GM03348 (cell line): Measurements from ENCODE around the gene PKP4.

Source experiments
- DNase-seq: peaks from one replicate; pipeline ENCODE4 v3.0.0; 2012; ENCODE audit warnings: low spot score

The PKP4 gene

DNA sequence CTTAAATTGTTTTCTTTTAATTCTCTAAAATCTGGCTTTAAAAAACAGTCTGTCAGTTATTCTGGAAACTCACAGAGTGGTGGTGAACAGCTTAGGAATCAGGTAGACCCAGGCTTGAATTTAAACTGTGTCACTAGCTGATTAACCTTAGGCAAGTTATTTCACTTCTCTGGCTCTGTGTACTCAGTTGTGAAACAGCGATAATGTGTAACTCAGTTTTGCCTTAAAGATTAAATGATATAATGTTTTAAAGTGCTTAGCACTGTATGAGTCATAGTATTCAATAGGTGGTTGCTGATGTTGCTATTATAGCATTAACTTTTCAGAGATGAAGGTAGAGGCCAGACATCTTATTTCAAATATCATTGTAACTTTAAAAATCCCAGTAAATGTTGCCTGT is 40.7 kb downstream of the PKP4 start:
- DNase-seq: no peak

DNA sequence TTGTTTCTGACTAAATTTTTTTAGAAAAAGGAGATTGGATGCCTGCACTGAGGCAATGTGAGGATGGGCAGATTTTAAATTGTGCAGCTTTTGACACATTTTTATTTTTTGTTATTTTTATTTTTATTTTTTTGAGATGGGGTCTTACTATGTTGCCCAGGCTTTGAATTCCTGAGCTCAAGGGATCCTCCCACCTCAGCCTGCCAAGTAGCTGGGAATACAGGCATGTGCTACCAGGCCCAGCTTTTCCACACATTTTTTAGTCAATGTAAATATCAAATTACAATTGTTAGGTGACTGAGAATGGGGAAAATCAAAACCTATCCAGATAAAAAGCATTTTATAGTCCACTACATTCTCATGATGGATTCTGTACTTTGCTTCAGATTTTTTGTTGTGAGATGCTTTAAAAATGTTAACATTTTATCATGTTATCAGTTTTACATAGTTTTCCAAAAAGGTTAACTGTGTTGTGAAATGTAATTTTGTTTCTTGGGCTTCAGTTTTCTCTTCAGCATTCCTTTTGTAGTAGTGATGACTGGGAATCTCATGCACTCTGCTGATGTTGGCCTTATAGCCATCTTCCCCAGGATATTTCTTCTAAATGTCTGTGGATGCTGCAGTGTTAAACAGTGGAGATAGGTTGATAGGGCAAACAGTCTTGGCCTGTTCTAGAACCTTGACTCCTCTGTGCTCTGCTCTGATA is 41.4 kb downstream of the PKP4 start:
- DNase-seq: peak; percentile 30

DNA sequence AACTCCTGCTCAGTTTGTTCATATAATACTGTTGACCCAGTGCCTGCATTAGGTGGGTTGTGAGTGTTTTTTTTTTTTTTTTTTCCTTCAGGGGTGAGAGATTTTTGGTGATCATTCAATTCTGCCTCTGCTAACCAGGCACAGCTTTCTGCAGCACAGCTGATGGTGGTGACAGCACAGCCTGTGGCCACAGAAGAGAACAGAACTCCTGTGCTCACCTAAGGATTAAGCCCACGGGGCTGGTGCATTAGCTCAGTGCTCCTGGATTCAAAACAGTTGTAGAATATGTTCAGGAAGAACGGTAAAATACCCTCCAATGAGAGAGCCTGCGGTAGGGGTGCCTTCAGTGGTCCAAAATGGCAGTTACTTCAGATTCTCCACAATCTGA is 42.0 kb downstream of the PKP4 start:
- no peak for DNase-seq

DNA sequence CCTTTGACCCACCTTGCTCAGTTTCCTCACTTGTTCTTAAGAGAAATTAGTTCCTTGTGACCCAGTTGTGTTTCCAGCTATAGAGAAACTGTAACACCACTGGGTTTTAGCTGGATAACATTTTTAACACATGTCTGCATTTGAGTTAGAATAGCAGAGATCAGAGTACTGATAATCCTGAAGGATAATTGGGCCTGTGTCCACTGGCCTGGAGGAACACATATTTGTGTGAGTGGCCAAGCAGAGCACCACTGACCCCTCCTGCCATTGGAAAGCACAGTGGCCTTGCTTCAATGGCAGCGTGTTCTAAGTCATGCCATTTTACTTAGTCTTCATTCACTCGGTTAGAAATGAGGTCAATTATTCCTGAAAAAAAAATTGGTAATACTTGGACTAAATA is 42.6 kb downstream of the PKP4 start:
- no peak for DNase-seq

DNA sequence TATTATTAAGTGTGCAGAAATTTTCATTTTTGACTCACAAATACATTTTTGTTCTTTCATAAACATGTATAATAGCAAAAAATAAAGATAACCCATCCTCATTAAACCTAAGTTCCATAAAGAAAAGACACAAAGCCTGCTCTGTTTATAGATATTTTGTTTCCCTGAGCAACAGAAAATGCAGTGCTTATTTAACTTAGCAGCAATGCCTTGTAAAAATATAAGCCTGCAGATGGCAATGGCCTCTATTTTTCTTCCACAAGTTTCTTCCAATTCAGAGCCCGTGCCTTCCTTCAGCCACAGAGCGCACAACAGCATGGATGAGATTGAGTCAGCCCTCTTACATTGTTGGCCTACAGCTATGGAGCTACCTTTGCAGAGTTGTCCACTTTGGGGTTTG is 43.6 kb downstream of the PKP4 start:
- DNase-seq: no peak

DNA sequence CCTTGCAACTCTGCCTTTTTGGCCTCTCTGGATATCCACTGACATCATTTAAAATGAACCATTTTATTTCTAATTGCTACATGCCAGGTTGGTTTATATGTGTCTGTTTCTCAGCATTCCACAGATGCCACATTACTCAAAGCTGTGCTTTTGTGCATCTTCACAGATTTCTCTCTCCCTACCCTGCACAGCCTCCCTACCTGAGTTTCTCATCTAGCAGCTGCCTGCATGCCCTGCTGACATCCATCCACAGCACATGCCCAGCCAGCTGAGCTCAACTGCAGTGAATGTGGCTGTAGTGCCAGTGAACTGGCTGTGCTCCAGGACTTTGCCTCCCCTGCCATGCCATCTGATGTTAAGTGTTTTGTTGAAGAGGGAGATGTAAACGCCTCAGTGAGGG is 44.5 kb downstream of the PKP4 start:
- DNase-seq: no peak

DNA sequence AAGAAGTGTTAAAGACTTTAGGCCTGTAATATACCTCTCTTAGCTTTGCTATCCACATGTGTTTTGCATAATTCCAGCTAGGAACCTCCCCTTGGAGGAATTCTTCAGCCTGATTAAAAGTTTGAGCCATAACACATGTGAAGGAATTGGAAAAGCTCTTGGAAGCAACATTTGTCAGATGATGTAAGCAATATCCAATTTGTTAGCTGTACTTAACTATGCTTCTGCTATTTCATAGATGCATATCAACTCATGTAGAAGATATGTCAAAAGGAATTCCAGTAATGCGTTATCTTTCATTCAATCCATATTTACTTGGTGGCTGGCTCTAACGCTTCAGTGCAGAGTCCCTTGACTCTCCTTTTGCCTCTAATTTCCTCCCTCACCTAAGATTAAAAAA is 46.2 kb downstream of the PKP4 start:
- peak; percentile 80 for DNase-seq

DNA sequence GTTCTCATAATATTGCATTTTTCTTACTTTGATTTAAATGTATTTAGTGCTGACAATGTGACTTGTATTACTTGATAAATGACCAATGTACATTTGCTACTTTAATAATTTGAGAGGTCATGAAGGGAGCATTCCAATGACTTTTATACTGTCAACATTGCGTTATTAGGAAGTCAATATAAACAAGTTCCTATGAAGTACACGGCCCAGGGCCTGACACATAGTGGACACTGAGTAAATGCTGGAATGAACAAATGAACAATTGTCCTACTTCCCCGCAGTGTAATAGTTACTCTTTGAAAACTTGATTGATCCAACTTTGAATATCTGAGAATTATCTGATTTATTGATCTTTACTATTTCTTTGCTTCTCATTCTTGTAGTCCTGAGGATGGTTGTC is 47.3 kb downstream of the PKP4 start:
- DNase-seq: no peak

DNA sequence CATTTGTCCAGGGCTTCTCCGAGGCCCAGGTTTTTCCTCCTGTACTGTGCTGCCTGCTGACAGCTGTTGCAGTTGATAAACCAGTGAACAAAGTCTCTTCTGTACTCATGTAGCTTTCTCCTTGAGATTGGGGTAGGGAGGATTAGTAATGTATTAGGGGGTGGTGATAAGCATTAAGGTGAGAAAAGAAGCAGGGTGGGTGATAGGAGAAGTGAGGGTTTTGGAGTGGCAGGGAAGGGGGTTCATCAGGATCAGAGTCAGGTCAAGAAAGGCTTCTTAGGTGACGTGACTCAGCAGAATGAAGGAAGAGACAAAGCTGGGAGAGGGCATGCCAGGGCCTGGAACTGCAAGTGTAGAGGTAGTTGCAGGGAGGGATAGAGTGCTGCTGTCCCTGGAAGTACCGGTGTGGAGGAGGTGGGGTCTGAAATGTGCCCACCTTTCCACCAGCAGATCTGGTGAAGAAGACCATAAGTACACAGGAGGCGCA is 48.7 kb downstream of the PKP4 start:
- DNase-seq: no peak

DNA sequence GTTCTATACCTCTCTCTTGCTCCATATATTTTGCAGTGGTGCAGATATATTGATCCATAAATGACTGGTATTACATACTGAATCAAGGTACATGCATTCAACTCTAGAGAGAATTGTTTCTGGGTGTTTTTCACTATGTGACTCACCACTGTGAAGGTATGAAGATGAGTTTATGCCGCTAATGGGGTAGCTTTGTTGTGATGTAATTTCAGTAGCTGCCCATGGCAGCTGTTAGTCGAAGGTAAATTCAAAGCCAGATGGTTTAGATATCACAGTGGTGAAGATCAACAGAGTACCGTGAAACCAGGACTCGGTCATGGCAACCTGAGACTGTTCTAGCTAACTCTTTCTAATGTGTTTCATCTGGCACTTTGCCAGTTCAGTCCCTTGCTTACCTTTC is 50.4 kb downstream of the PKP4 start:
- DNase-seq: no peak

DNA sequence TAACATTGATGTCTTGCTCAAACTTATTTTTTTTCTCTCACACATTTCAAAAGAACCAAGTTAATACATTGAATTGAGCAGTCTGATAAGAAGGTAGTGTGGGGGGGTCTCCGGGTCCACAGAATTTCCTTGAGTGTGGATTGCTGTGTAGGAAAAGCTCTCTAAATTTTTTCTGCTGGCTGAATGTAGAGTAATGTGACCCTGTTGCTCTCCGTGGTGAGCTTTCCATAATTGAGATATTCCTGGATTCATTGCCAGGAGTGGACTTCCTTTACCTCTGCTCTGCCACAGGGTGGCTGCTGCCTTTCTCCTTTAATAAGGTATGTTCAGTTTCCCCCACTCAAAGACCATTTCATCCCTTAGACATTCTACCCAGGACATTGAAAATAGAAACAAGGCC is 50.9 kb downstream of the PKP4 start:
- DNase-seq: no peak

DNA sequence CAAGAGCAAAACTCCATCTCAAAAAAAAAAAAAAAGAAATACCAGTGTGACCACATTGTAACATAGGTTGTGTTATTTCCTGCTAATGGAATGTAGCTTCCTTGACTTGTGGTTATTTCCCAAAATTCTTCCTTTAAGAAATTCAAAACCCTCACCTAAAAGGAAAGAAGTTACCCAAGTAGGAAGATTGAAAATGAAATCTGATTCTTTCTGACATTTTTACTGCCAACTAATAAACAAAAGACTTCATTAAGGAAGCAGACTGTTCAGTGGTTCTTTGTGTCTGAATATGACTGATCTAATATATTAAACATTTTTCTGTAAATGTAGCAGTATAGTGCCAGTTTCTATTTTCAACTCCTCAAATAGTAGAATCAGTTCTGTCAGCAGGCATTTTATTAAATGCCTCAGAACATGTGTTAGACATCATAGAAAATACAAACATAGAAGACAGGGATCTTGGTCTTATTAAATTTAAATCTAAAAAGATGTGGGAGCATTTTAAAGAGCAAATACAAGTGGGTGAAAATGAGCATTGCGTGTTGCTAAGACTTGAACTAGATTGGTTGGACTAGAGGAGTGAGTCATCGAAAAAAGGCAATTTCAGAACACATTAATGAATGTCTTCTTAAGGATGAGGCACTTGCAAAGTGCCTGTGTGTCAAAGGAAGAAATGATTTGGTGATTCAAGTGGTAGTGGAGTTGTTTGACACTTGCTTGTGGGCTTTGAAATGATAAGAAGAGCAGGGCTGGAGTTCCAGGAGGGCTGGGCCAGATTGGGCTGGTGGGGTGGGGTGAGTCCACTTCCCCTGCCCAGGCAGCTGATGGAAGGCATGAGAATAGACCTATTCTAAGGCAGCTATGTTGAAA is 53.4 kb downstream of the PKP4 start:
- DNase-seq: peak; percentile 48

DNA sequence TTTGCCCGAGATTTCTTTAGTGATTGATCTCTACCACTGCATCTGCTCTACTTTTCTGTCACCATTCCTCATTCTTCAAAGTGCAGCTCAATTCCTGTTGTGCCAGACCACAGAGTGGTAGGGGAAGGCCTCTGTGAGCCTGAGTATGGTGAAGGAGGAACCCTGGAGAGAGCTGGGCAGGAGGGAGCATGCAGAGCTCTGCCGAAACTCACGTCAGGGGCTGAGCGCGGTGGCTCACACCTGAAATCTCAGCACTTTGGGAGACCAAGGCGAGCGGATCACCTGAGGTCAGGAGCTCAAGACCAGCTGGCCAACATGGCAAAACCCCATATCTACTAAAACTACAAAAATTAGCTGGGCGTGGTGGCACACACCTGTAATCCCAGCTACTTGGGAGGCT is 54.1 kb downstream of the PKP4 start:
- no peak for DNase-seq

DNA sequence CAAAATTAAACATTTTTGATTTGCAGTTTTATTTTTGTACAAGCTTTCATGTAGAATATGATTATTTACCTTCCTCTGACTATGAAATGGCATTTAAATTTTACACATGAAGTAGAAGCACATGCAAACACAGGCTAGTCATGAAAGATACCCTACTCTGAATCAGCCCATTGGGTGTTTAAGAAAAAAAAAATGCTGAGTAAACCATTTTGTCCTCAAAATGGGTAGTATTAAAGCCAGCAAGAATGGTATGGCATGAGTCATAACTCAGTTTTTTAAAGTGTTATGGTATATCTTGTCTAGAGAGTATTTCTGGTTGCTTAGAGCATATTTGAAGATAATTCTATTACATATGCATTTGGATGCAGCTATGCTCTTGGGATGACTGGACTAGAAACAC is 55.0 kb downstream of the PKP4 start:
- no peak for DNase-seq

DNA sequence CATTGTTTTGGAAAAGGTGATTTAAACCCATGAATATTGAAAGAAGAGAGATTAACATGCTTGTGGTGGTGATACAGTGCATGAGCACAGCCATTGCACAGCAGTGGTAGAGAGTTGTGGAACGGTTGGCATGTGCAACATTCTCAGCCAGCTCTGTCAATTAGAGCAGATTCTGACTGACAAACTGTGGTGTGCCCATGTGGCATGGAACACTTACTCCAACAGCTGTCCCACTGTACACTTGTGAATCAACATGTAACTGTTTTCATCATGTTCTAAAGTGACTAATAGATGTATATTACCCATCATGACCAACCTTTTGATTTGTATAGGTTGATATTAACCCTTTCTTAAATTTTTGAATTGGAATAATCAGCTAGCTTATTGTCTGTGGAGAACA is 55.6 kb downstream of the PKP4 start:
- no peak for DNase-seq

DNA sequence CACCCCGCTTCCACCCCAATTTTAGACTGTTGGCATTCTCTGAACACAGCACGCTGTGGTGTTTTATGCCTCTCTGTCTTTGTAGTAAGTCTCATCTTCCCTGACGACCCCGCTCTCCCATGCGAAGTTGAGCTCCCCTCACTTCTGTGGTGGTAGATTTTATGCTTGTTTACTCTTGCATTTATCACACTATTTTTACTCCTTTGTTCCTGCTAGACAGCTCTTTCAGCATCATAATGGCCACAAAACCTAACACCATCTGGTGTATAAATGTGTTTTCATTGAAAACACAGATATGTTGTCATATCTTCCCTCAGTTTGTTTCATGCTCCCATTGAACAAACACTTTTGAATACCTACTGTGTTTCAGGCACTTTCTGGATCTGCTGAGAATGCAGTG is 57.1 kb downstream of the PKP4 start:
- DNase-seq: no peak

DNA sequence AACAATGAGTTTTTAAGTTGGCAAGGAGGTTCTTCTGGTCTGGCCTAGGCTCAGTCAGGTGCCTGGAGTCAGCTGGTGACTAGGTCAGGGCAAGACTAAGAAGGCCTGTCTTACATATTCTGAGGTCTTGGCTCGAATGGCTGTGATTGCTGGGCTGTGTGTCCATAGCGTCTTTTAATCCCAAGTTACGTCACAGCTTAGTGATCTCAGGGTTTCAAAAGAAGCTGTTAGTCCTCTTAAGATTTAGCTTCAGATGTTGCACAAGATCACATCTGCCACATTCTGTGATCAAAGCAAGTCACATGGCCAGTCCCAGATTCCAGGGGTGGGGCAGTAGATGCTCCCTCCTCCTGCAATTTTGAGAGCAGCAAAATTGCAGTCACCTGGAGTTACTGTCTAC is 61.3 kb downstream of the PKP4 start:
- no peak for DNase-seq

DNA sequence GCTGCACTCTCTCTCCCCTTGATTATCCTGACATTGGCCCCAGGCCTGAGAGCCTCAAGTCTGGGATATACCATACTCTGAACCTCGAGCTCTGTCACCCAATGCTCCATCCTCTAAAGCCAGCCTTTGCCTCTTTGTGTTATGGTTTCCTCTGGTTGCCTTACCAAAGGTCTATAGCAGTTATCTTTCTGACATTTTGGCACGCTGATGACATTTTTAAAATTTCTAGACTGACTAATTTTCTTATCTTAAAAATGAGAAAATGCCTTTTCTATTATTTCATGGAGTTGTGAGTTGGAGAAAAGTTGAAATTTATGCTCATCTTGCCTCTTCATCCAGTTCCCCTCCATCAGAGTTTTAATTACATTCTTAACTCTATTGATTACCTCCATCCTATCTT is 62.7 kb downstream of the PKP4 start:
- DNase-seq: no peak

DNA sequence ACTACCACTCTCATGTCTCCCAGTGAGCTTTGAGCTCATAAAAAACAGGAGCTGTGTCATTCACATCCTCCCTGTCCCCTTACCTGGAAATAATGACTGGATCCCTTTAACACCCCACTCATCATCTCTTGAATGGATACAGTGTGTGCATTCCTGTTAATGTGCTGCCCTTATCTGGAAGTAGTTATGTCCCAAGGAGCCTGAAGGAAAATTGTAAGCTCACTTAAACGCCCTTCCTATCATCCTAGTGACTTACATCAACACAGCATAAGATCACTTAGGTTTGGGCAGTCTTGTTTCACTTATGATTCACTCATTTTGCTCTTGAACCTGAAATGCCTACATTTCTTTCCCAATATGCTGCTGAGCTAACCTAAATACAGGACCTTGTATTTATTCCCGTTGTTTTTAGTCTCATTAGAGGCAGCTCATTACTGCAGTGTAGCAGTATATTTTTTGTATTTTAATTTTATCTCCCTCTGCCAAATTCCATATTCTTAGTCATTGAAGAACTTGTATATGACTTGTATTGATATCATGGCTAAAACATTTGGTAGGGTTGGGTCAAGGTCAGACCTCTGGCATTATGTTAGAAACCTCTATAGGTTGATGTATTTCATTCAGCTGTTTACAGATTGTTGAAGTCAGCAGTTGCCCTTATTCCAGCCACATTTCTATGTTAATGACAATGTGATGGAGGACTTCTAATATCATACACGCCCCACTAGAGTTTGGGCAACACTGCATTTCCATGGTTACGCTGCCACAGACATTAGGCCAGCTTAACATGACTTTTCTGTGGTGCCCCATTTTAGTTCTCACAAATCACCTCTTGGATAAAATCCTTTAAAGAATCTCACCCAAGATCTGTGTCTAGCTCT is 72.9 kb downstream of the PKP4 start:
- peak; percentile 15 for DNase-seq

DNA sequence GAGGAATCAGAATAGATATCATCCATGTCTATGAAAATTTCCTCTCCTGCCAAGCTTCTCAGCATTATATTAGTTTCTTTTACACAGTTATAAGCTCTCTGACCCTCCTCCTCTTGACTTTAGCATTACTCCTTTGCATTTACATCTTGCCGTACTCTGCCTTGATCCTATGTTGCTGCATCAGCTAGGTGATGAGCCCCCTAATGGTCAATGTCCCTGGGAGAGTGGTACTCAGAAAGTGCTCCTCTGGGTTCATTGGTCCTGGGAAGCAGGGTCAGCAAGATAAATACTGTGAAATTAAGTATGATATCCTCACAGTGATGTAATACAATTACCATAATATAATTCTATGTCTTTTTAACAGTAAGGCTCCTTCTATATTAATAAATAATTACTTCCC is 74.1 kb downstream of the PKP4 start:
- no peak for DNase-seq

DNA sequence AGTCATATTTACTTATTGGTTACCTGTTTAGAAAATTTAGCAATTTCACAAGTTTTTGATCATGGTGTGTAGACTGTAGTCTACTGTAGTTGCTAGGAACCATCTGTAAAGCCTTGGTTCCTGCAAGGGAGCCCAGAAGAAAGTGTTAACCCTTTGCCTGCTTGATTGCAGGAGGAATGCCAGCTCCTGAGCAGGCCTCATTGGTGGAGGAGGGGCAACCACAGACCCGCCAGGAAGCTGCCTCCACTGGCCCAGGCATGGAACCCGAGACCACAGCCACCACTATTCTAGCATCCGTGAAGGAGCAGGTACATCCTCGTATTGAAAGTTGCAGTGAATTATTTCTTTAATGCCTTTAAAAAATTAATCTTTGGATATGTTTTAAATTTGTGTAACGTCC is 76.3 kb downstream of the PKP4 start:
- DNase-seq: no peak

DNA sequence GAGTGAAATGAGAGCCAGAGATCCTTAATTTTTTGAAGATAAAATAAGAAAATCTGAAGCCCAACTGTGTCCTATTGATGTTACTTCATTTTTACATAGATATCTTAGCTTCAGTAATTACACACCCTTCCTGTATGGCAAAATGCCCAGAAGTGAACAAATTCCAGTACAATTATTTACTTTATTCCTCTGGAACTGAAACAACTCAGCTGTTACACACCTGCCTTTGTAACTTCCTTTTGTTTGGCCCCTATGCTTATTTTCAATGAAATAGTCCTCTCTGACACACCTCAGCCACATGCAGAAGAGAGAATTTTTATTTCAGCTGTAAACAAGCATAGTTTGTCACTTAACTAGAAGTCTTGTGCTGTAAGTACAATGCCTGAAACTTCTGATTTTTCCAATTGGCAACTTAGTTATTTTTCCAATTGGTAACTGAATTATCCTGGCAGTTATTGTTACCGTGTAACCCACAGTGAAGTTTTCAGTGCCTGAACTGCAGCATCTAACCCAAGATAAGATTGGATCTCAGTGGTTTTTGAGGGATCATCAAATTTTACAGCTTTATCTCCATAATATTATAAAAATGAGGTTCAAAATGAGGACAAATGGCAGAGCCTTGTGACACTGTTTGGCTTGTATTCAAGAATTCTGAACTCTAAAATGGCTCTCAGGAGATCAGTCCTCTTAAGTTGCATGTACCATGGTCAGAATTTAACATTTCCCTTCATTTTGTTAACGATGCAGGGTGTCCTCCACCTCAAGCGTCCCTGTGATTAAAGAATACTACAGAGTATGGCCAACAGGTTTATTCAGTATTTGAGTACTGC is 82.6 kb downstream of the PKP4 start:
- DNase-seq: peak; percentile 34
